Neural progenitor cell (in vitro differentiated cells): ENCODE results near the gene FILIP1.

Source experiments
- EZH2phosphoT487 ChIP-seq: fragments of 200-600 bp; sonication (generic); IDR thresholded peaks from 2 replicates; pipeline ENCODE4 v1.6.1; 2017; ENCODE audit warnings: antibody characterized with exemption
- TF ChIP-seq, protein P1 (sequence below): fragments of 200-600 bp; sonication (generic); IDR thresholded peaks from 2 replicates; pipeline ENCODE4 v1.5.1; 2017; ENCODE audit warnings: antibody characterized with exemption, mild to moderate bottlenecking

DNA sequence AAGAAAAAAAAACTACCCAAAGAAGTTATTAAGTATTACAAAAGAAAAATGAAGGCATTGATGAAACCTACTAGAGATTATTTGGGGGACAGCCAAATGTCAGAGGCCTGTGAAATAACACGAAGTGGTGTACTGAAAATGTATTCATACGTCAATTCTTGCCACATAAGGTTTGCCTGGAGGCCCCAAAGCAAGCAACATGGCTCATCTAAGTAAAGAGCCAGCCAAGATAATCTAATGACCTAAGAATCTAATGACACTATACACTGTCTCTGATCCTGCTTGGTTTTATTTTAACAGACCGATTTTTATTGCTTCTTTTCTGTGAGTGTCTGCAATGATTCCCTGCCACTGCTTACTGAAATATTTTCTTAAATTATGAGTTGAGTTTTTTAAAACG lies 34.7 kb downstream of the FILIP1 start:
- TF ChIP-seq, protein P1, sequence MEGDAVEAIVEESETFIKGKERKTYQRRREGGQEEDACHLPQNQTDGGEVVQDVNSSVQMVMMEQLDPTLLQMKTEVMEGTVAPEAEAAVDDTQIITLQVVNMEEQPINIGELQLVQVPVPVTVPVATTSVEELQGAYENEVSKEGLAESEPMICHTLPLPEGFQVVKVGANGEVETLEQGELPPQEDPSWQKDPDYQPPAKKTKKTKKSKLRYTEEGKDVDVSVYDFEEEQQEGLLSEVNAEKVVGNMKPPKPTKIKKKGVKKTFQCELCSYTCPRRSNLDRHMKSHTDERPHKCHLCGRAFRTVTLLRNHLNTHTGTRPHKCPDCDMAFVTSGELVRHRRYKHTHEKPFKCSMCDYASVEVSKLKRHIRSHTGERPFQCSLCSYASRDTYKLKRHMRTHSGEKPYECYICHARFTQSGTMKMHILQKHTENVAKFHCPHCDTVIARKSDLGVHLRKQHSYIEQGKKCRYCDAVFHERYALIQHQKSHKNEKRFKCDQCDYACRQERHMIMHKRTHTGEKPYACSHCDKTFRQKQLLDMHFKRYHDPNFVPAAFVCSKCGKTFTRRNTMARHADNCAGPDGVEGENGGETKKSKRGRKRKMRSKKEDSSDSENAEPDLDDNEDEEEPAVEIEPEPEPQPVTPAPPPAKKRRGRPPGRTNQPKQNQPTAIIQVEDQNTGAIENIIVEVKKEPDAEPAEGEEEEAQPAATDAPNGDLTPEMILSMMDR: no peak
- TF ChIP-seq EZH2phosphoT487: no peak
